NB4 (cell line): ENCODE data around the gene HDGFL2.

Experiments
- CTCF ChIP-seq: IDR thresholded peaks from one replicate; pipeline ENCODE4 v1.5.1; 2012; ENCODE audit warnings: low read depth, low read length
- MAX ChIP-seq: IDR thresholded peaks from 2 replicates; pipeline ENCODE4 v1.6.1; 2011; ENCODE audit warnings: low read depth, low read length
- POLR2A ChIP-seq: IDR thresholded peaks from 2 replicates; pipeline ENCODE4 v1.6.1; 2011; ENCODE audit warnings: mild to moderate bottlenecking; ENCODE audit not compliant: insufficient read length; ENCODE audit errors: extremely low read depth

GRCh38 chr19:4456476-4456842, 15.6 kb upstream of the HDGFL2 start:
- no peak for TF ChIP-seq CTCF
- TF ChIP-seq MAX = no peak
- no peak for TF ChIP-seq POLR2A
